GM12873 (cell line): ENCODE data around the gene SRI.

Experiments used
- CTCF ChIP-seq: IDR thresholded peaks from 2 replicates; pipeline ENCODE4 v1.5.1; 2012; ENCODE audit warnings: low read depth, mild to moderate bottlenecking, moderate library complexity, low read length, control low read depth; ENCODE audit not compliant: insufficient read depth; ENCODE audit errors: missing control alignments

The SRI gene

GRCh38 chr7:88233828-88234227 is 14.0 kb upstream of the SRI start:
- TF ChIP-seq CTCF: no peak

DNA sequence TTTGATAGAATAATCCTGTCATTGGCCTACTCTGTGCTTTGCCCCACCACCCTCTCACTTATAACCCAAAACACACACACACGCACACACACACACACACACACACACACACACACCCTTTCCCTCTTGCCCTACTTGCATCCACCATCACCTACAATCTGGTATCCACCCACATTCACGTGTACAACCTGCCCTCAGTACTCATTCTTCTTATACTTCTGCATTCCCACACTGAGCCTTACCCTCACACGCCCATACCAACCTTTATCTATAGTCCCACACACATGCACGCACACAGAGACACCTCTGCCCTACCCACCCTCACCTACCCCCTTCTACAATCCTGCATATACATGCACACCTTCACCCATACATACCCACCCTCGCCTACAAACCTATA is 10.8 kb upstream of the SRI start:
- TF ChIP-seq CTCF: no peak

- no peak for TF ChIP-seq CTCF
Measured at GRCh38 chr7:88229302-88229995, 9.6 kb upstream of the SRI start.

GRCh38 chr7:88226886-88227516 is 7.2 kb upstream of the SRI start:
- TF ChIP-seq CTCF: no peak

GRCh38 chr7:88226201-88226600 is 6.4 kb upstream of the SRI start:
- no peak for TF ChIP-seq CTCF

GRCh38 chr7:88224601-88225275 is 4.9 kb upstream of the SRI start:
- TF ChIP-seq CTCF: no peak

- no peak for TF ChIP-seq CTCF
Measured at GRCh38 chr7:88223265-88223664, 3.4 kb upstream of the SRI start.
